ENCODE measurements around the gene MFAP3L. TPM values are rescaled to one million over a fixed set of nuclear protein-coding genes. Genes with fewer than 3 reads are reported as not detected.
"Not testable (repeated sequence)": the region's sequence is repeated elsewhere in the genome, so short reads cannot be mapped to it uniquely, and the experiment has no call there.

Gene MFAP3L
- total and polyA plus RNA-seq, 5 donors, result 1.3 to 6.2 (median 4.4) TPM

GRCh38 chr4:169963998-169964397 lies 62.2 kb downstream of the MFAP3L start:
- ATAC-seq, result no peak
- 20% methylated on average over 1 of the region's 1 CpG for WGBS
- no peaks in the 10 kb centered on the region for H3K4me1 ChIP-seq (ENCODE audit: control insufficient read depth, insufficient read depth, low read length)
- H3K9me3 ChIP-seq (ENCODE audit: control insufficient read depth, low read length), result no peaks in the 10 kb centered on the region
- H3K4me3 ChIP-seq (ENCODE audit: low read length), result no peak overlapping the region
- H3K27me3 ChIP-seq (ENCODE audit: control insufficient read depth, insufficient read depth), result no peaks in the 10 kb centered on the region
- H3K27ac ChIP-seq (ENCODE audit: low read length), result no peak overlapping the region
- intact Hi-C loops (cut with DNase I), result no loop called here
- DNase-seq, result no peak

GRCh38 chr4:169959254-169959653 lies 66.9 kb downstream of the MFAP3L start:
- H3K4me3 ChIP-seq (ENCODE audit: low read length), result no peak overlapping the region
- H3K27ac ChIP-seq (ENCODE audit: low read length), result no peak overlapping the region
- WGBS, result 74% methylated on average over 3 of the region's 3 CpGs
- DNase-seq (no peak), ATAC-seq (no peak)
- no peaks in the 10 kb centered on the region for H3K9me3 ChIP-seq (ENCODE audit: control insufficient read depth, low read length)
- intact Hi-C loops (cut with DNase I), result no loop called here
- no peaks in the 10 kb centered on the region for H3K27me3 ChIP-seq (ENCODE audit: control insufficient read depth, insufficient read depth)
- H3K4me1 ChIP-seq (ENCODE audit: control insufficient read depth, insufficient read depth, low read length), result no peaks in the 10 kb centered on the region

GRCh38 chr4:169958629-169959028 lies 67.6 kb downstream of the MFAP3L start:
- Histone ChIP-seq H3K4me3 (ENCODE audit: low read length) (no peak overlapping the region), H3K27me3 (ENCODE audit: control insufficient read depth, insufficient read depth) (no peaks in the 10 kb centered on the region), H3K4me1 (ENCODE audit: control insufficient read depth, insufficient read depth, low read length) (no peaks in the 10 kb centered on the region), H3K27ac (ENCODE audit: low read length) (no peak overlapping the region), H3K9me3 (ENCODE audit: control insufficient read depth, low read length) (no peaks in the 10 kb centered on the region)
- WGBS, result 88% methylated on average over 7 of the region's 7 CpGs
- no peak for DNase-seq
- intact Hi-C loops (cut with DNase I), result no loop called here
- no peak for ATAC-seq

- ATAC-seq, result no peak
- WGBS, result 86% methylated on average over 3 of the region's 3 CpGs
- intact Hi-C loops (cut with DNase I), result no loop called here
Observed at GRCh38 chr4:169957785-169958184, 68.4 kb downstream of the MFAP3L start.

GRCh38 chr4:169956091-169956843 lies 69.9 kb downstream of the MFAP3L start:
- Histone ChIP-seq H3K27ac (ENCODE audit: low read length) (no peak overlapping the region), H3K4me1 (ENCODE audit: control insufficient read depth, insufficient read depth, low read length) (no peaks in the 10 kb centered on the region), H3K9me3 (ENCODE audit: control insufficient read depth, low read length) (no peaks in the 10 kb centered on the region), H3K4me3 (ENCODE audit: low read length) (no peak overlapping the region), H3K27me3 (ENCODE audit: control insufficient read depth, insufficient read depth) (no peaks in the 10 kb centered on the region)
- ATAC-seq, result no peak
- intact Hi-C loops (cut with DNase I), result no loop called here
- DNase-seq, result no peak
- 67% methylated on average over 5 of the region's 5 CpGs for WGBS

More at GRCh38 chr4:169957785-169958184, 68.4 kb downstream of the MFAP3L start:
- Histone ChIP-seq H3K9me3 (ENCODE audit: control insufficient read depth, low read length) (no peaks in the 10 kb centered on the region), H3K27ac (ENCODE audit: low read length) (no peak overlapping the region), H3K27me3 (ENCODE audit: control insufficient read depth, insufficient read depth) (no peaks in the 10 kb centered on the region), H3K4me1 (ENCODE audit: control insufficient read depth, insufficient read depth, low read length) (no peaks in the 10 kb centered on the region), H3K4me3 (ENCODE audit: low read length) (no peak overlapping the region)
- no peak for DNase-seq

- 85% methylated on average over 5 of the region's 5 CpGs for WGBS
Observed at GRCh38 chr4:169955521-169955920, 70.7 kb downstream of the MFAP3L start.

GRCh38 chr4:169952236-169953002 lies 73.8 kb downstream of the MFAP3L start:
- DNase-seq, result no peak
- WGBS, result 55% methylated on average over 4 of the region's 4 CpGs
- Histone ChIP-seq H3K4me3 (ENCODE audit: low read length) (no peak overlapping the region), H3K4me1 (ENCODE audit: control insufficient read depth, insufficient read depth, low read length) (no peaks in the 10 kb centered on the region), H3K27me3 (ENCODE audit: control insufficient read depth, insufficient read depth) (no peaks in the 10 kb centered on the region), H3K9me3 (ENCODE audit: control insufficient read depth, low read length) (no peaks in the 10 kb centered on the region), H3K27ac (ENCODE audit: low read length) (no peak overlapping the region)
- ATAC-seq, result no peak
- intact Hi-C loops (cut with DNase I), result no loop called here

More at GRCh38 chr4:169955521-169955920, 70.7 kb downstream of the MFAP3L start:
- H3K4me3 ChIP-seq (ENCODE audit: low read length), result no peak overlapping the region
- intact Hi-C loops (cut with DNase I), result no loop called here
- ATAC-seq (no peak), DNase-seq (no peak)
- H3K9me3 ChIP-seq (ENCODE audit: control insufficient read depth, low read length), result no peaks in the 10 kb centered on the region
- no peaks in the 10 kb centered on the region for H3K4me1 ChIP-seq (ENCODE audit: control insufficient read depth, insufficient read depth, low read length)
- no peak overlapping the region for H3K27ac ChIP-seq (ENCODE audit: low read length)
- no peaks in the 10 kb centered on the region for H3K27me3 ChIP-seq (ENCODE audit: control insufficient read depth, insufficient read depth)

GRCh38 chr4:169948271-169948670 lies 77.9 kb downstream of the MFAP3L start:
- DNase-seq (no peak), ATAC-seq (no peak)
- H3K27me3 ChIP-seq (ENCODE audit: control insufficient read depth, insufficient read depth), result no peaks in the 10 kb centered on the region
- no peak overlapping the region for H3K4me3 ChIP-seq (ENCODE audit: low read length)
- no peaks in the 10 kb centered on the region for H3K4me1 ChIP-seq (ENCODE audit: control insufficient read depth, insufficient read depth, low read length)
- WGBS, result 52% methylated on average over 3 of the region's 3 CpGs
- H3K27ac ChIP-seq (ENCODE audit: low read length), result no peak overlapping the region
- intact Hi-C loops (cut with DNase I), result no loop called here
- H3K9me3 ChIP-seq (ENCODE audit: control insufficient read depth, low read length), result no peaks in the 10 kb centered on the region

- no peak overlapping the region for H3K27ac ChIP-seq (ENCODE audit: low read length)
- H3K4me1 ChIP-seq (ENCODE audit: control insufficient read depth, insufficient read depth, low read length), result no peaks in the 10 kb centered on the region
- intact Hi-C loops (cut with DNase I), result no loop called here
- H3K27me3 ChIP-seq (ENCODE audit: control insufficient read depth, insufficient read depth), result no peaks in the 10 kb centered on the region
- ATAC-seq (no peak), DNase-seq (no peak)
- H3K9me3 ChIP-seq (ENCODE audit: control insufficient read depth, low read length), result no peaks in the 10 kb centered on the region
- no peak overlapping the region for H3K4me3 ChIP-seq (ENCODE audit: low read length)
- WGBS, result 66% methylated on average over 1 of the region's 1 CpG
Observed at GRCh38 chr4:169945636-169946035, 80.6 kb downstream of the MFAP3L start.

GRCh38 chr4:169943601-169944000 lies 82.6 kb downstream of the MFAP3L start:
- H3K4me3 ChIP-seq (ENCODE audit: low read length); intact Hi-C loops (cut with DNase I); ATAC-seq; H3K27ac ChIP-seq (ENCODE audit: low read length); H3K4me1 ChIP-seq (ENCODE audit: control insufficient read depth, insufficient read depth, low read length); DNase-seq; H3K9me3 ChIP-seq (ENCODE audit: control insufficient read depth, low read length); H3K27me3 ChIP-seq (ENCODE audit: control insufficient read depth, insufficient read depth): not testable (repeated sequence)
- WGBS, result 71% methylated on average over 6 of the region's 6 CpGs

- intact Hi-C loops (cut with DNase I), result no loop called here
- no peak for ATAC-seq
- H3K27me3 ChIP-seq (ENCODE audit: control insufficient read depth, insufficient read depth), result no peaks in the 10 kb centered on the region
- H3K4me1 ChIP-seq (ENCODE audit: control insufficient read depth, insufficient read depth, low read length), result no peaks in the 10 kb centered on the region
- DNase-seq, result no peak
- 79% methylated on average over 5 of the region's 5 CpGs for WGBS
- H3K27ac ChIP-seq (ENCODE audit: low read length), result no peak overlapping the region
- no peak overlapping the region for H3K4me3 ChIP-seq (ENCODE audit: low read length)
- no peaks in the 10 kb centered on the region for H3K9me3 ChIP-seq (ENCODE audit: control insufficient read depth, low read length)
Observed at GRCh38 chr4:169941141-169941540, 85.1 kb downstream of the MFAP3L start.

All from right cardiac atrium (tissue), 5 donors.